ENCODE data around the gene CHKA. TPM values are rescaled to one million over a fixed set of nuclear protein-coding genes. Genes with fewer than 3 reads are reported as not detected.
A peak's percentile ranks its signal among the peaks of the same experiment; 100 is the strongest.

The CHKA gene
- total RNA-seq, 2 donors from 2014 or later, result 56.1 to 75.9 TPM

- Mint-ChIP-seq H3K27me3 (ENCODE audit: insufficient read depth) (no peaks in the 10 kb centered on the region), H3K4me3 (peak within 1 kb of the TSS; percentile 52), H3K9me3 (no peaks in the 10 kb centered on the region), H3K36me3 (ENCODE audit: low read depth) (peaks cover 8% of the 10 kb centered on the region), H3K27ac (peak within 1 kb of the TSS; percentile 74), H3K4me1 (peaks cover 3% of the 10 kb centered on the region)
- Histone ChIP-seq H3K4me1 (ENCODE audit: control insufficient read depth, insufficient read depth, low read length) (peaks cover 9% of the 10 kb centered on the region), H3K36me3 (ENCODE audit: control insufficient read depth, insufficient read depth, low read length) (peaks cover 6% of the 10 kb centered on the region), H3K9me3 (ENCODE audit: control insufficient read depth, low read length) (no peaks in the 10 kb centered on the region), H3K9ac (ENCODE audit: extremely low read depth, low read length, poor library complexity, severe bottlenecking) (peak within 1 kb of the TSS; percentile 1), H3K4me3 (ENCODE audit: low read length) (peak within 1 kb of the TSS; percentile 71), H3K27me3 (ENCODE audit: control insufficient read depth, insufficient read depth, low read length, poor library complexity, severe bottlenecking) (no peaks in the 10 kb centered on the region), H3K27ac (ENCODE audit: low read depth, low read length) (peak within 1 kb of the TSS; percentile 24)
- TF ChIP-seq CTCF (conservative IDR thresholded peaks at IDR 0.05), result no peak
- WGBS, 2 experiments (ENCODE audit: insufficient coverage in 1 of 2, insufficient read length in 1 of 2), result 25 to 55% methylated on average over 12 to 51 of the region's 51 CpGs
- peak; percentile 92 for DNase-seq
Measured at GRCh38 chr11:68038718-68039525, 82.3 kb downstream of the CHKA start, which contains the start of gene TCIRG1. Gene TCIRG1 (plus strand): TSS chr11:68039025. CDS start chr11:68041272, 2,247 bp downstream.

- Mint-ChIP-seq H3K36me3 (ENCODE audit: low read depth) (peaks cover 13% of the 10 kb centered on the region), H3K4me1 (peaks cover 3% of the 10 kb centered on the region), H3K27me3 (ENCODE audit: insufficient read depth) (no peaks in the 10 kb centered on the region), H3K27ac (peak overlapping the region; percentile 74), H3K4me3 (peak overlapping the region; percentile 52), H3K9me3 (no peaks in the 10 kb centered on the region)
- 60 to 84% methylated on average over 4 to 13 of the region's 13 CpGs for WGBS, 2 experiments (ENCODE audit: insufficient coverage in 1 of 2, insufficient read length in 1 of 2)
- peaks cover 9% of the 10 kb centered on the region for H3K4me1 ChIP-seq (ENCODE audit: control insufficient read depth, insufficient read depth, low read length)
- H3K36me3 ChIP-seq (ENCODE audit: control insufficient read depth, insufficient read depth, low read length), result peaks cover 12% of the 10 kb centered on the region
- H3K4me3 ChIP-seq (ENCODE audit: low read length), result peak overlapping the region; percentile 71
- H3K27ac ChIP-seq (ENCODE audit: low read depth, low read length), result peak overlapping the region; percentile 16
- H3K9ac ChIP-seq (ENCODE audit: extremely low read depth, low read length, poor library complexity, severe bottlenecking), result no peak overlapping the region
- no peaks in the 10 kb centered on the region for H3K9me3 ChIP-seq (ENCODE audit: control insufficient read depth, low read length)
- H3K27me3 ChIP-seq (ENCODE audit: control insufficient read depth, insufficient read depth, low read length, poor library complexity, severe bottlenecking), result no peaks in the 10 kb centered on the region
- TF ChIP-seq CTCF (conservative IDR thresholded peaks at IDR 0.05), result no peak
- peak; percentile 66 for DNase-seq
Measured at GRCh38 chr11:68038226-68038717, 82.9 kb downstream of the CHKA start.

- Mint-ChIP-seq H3K4me3 (no peak overlapping the region), H3K27ac (no peak overlapping the region), H3K9me3 (no peaks in the 10 kb centered on the region), H3K36me3 (ENCODE audit: low read depth) (peaks cover 13% of the 10 kb centered on the region), H3K27me3 (ENCODE audit: insufficient read depth) (no peaks in the 10 kb centered on the region), H3K4me1 (peaks cover 3% of the 10 kb centered on the region)
- no peaks in the 10 kb centered on the region for H3K27me3 ChIP-seq (ENCODE audit: control insufficient read depth, insufficient read depth, low read length, poor library complexity, severe bottlenecking)
- WGBS, 2 experiments (ENCODE audit: insufficient coverage in 1 of 2, insufficient read length in 1 of 2), result 93 to 94% methylated on average over 19 to 20 of the region's 20 CpGs
- DNase-seq, result no peak
- H3K9me3 ChIP-seq (ENCODE audit: control insufficient read depth, low read length), result no peaks in the 10 kb centered on the region
- H3K36me3 ChIP-seq (ENCODE audit: control insufficient read depth, insufficient read depth, low read length), result peaks cover 18% of the 10 kb centered on the region
- H3K9ac ChIP-seq (ENCODE audit: extremely low read depth, low read length, poor library complexity, severe bottlenecking), result no peak overlapping the region
- no peak for TF ChIP-seq CTCF (conservative IDR thresholded peaks at IDR 0.05)
- H3K4me1 ChIP-seq (ENCODE audit: control insufficient read depth, insufficient read depth, low read length), result peaks cover 9% of the 10 kb centered on the region
- peak overlapping the region; percentile 24 for H3K27ac ChIP-seq (ENCODE audit: low read depth, low read length)
- H3K4me3 ChIP-seq (ENCODE audit: low read length), result no peak overlapping the region
Measured at GRCh38 chr11:68037411-68038225, 83.6 kb downstream of the CHKA start.
